WTC11 (cell line): ENCODE measurements around the gene DMRTB1. TPM values are rescaled to one million over a fixed set of nuclear protein-coding genes. Genes with fewer than 3 reads are reported as not detected.

ENCODE experiments used
- ATAC-seq: fragments of 200-7000 bp; cut with Tn5 transposase; 2 replicates; pipeline ENCODE4 v1.10.0; 2021; ENCODE audit warnings: mild to moderate bottlenecking, moderate library complexity
- CTCF ChIA-PET: fragments of 300-600 bp; sonication (Branson Sonifier 250); formaldehyde crosslinking; loops from one replicate; lab custom pipeline; 2021; ENCODE audit warnings: antibody characterized with exemption; lab: Charles Lee
- POLR2A ChIA-PET: fragments of 350-600 bp; sonication (Branson Sonifier 250); formaldehyde crosslinking; loops from one replicate; lab custom pipeline; 2021; ENCODE audit warnings: antibody characterized with exemption; lab: Charles Lee
- DNase-seq: peaks from one replicate; pipeline ENCODE4 v3.0.0; 2021; ENCODE audit warnings: low spot score
- H3K27ac Mint-ChIP-seq: 2 replicates; pipeline ENCODE4 v1.8.0; 2021; ENCODE audit warnings: mixed read lengths
- H3K27me3 Mint-ChIP-seq: 2 replicates; pipeline ENCODE4 v1.8.0; 2021; ENCODE audit warnings: low read depth, mild to moderate bottlenecking, moderate library complexity, mixed read lengths
- H3K36me3 Mint-ChIP-seq: 2 replicates; pipeline ENCODE4 v1.8.0; 2021; ENCODE audit warnings: mixed read lengths
- H3K4me1 Mint-ChIP-seq: 2 replicates; pipeline ENCODE4 v1.8.0; 2022; ENCODE audit warnings: mixed read lengths
- H3K4me3 Mint-ChIP-seq: 2 replicates; pipeline ENCODE4 v1.8.0; 2021; ENCODE audit warnings: mild to moderate bottlenecking, moderate library complexity, mixed read lengths
- H3K9me3 Mint-ChIP-seq: 2 replicates; pipeline ENCODE4 v1.8.0; 2021; ENCODE audit warnings: mixed read lengths
- ATF3 ChIP-seq: sonication (generic); formaldehyde crosslinking; conservative IDR thresholded peaks from 2 replicates; pipeline ENCODE4 v1.8.1; 2022; ENCODE audit warnings: mild to moderate bottlenecking, missing genetic modification reagents
- ATF6 ChIP-seq: sonication (generic); formaldehyde crosslinking; IDR thresholded peaks from 2 replicates; pipeline ENCODE4 v1.8.1; 2023; ENCODE audit warnings: mild to moderate bottlenecking, missing genetic modification reagents
- CBFB ChIP-seq: sonication (generic); formaldehyde crosslinking; IDR thresholded peaks from 2 replicates; pipeline ENCODE4 v1.8.1; 2022; ENCODE audit warnings: mild to moderate bottlenecking, low read depth, missing genetic modification reagents
- CTCF ChIP-seq: fragments of 200-600 bp; IDR thresholded peaks from 2 replicates; pipeline ENCODE4 v1.8.0; 2022; ENCODE audit warnings: antibody characterized with exemption
- E2F5 ChIP-seq: sonication (generic); formaldehyde crosslinking; IDR thresholded peaks from 2 replicates; pipeline ENCODE4 v1.8.1; 2022; ENCODE audit warnings: mild to moderate bottlenecking, moderate library complexity, missing genetic modification reagents
- ETV6 ChIP-seq: sonication (generic); formaldehyde crosslinking; IDR thresholded peaks from 2 replicates; pipeline ENCODE4 v1.8.1; 2022; ENCODE audit warnings: mild to moderate bottlenecking, missing genetic modification reagents
- GRHL2 ChIP-seq: fragments of 250-450 bp; sonication (Bioruptor Pico); IDR thresholded peaks from 2 replicates; pipeline ENCODE4 v1.8.0; 2022; ENCODE audit warnings: mild to moderate bottlenecking, moderate library complexity; ENCODE audit not compliant: insufficient replicate concordance, severe bottlenecking
- HMGXB4 ChIP-seq: sonication (generic); formaldehyde crosslinking; IDR thresholded peaks from 2 replicates; pipeline ENCODE4 v1.8.1; 2023; ENCODE audit warnings: mild to moderate bottlenecking, moderate library complexity, missing genetic modification reagents
- JAZF1 ChIP-seq: fragments of 250-450 bp; sonication (Bioruptor Pico); IDR thresholded peaks from 2 replicates; pipeline ENCODE4 v1.9.0; 2021; ENCODE audit warnings: moderate library complexity, mild to moderate bottlenecking, inconsistent platforms
- KAT7 ChIP-seq: sonication (generic); formaldehyde crosslinking; IDR thresholded peaks from 2 replicates; pipeline ENCODE4 v1.8.1; 2023; ENCODE audit warnings: missing genetic modification reagents, mild to moderate bottlenecking, borderline replicate concordance
- NR3C1 ChIP-seq: sonication (generic); formaldehyde crosslinking; conservative IDR thresholded peaks from 2 replicates; pipeline ENCODE4 v1.8.1; 2023; ENCODE audit warnings: low read depth, mild to moderate bottlenecking, missing genetic modification reagents
- PREB ChIP-seq: sonication (generic); formaldehyde crosslinking; IDR thresholded peaks from 2 replicates; pipeline ENCODE4 v1.8.1; 2022; ENCODE audit warnings: mild to moderate bottlenecking, missing genetic modification reagents, moderate library complexity, borderline replicate concordance
- RELA ChIP-seq: sonication (generic); formaldehyde crosslinking; IDR thresholded peaks from 2 replicates; pipeline ENCODE4 v1.8.1; 2022; ENCODE audit warnings: missing genetic modification reagents, mild to moderate bottlenecking, borderline replicate concordance
- RORB ChIP-seq: fragments of 250-450 bp; sonication (Bioruptor Pico); IDR thresholded peaks from 2 replicates; pipeline ENCODE4 v1.9.0; 2021; ENCODE audit warnings: mild to moderate bottlenecking
- SMAD3 ChIP-seq: sonication (generic); formaldehyde crosslinking; IDR thresholded peaks from 2 replicates; pipeline ENCODE4 v1.8.0; 2022; ENCODE audit warnings: missing genetic modification reagents, mild to moderate bottlenecking, borderline replicate concordance
- ZBTB43 ChIP-seq: sonication (generic); formaldehyde crosslinking; IDR thresholded peaks from 2 replicates; pipeline ENCODE4 v1.8.1; 2023; ENCODE audit warnings: mild to moderate bottlenecking, missing genetic modification reagents
- ZNF219 ChIP-seq: sonication (generic); formaldehyde crosslinking; IDR thresholded peaks from 2 replicates; pipeline ENCODE4 v1.8.0; 2023; ENCODE audit warnings: missing genetic modification reagents, mild to moderate bottlenecking, borderline replicate concordance
- ZNF232 ChIP-seq: sonication (generic); formaldehyde crosslinking; IDR thresholded peaks from 2 replicates; pipeline ENCODE4 v1.8.0; 2022; ENCODE audit warnings: mild to moderate bottlenecking, missing genetic modification reagents
- ZNF263 ChIP-seq: sonication (generic); formaldehyde crosslinking; IDR thresholded peaks from 2 replicates; pipeline ENCODE4 v1.8.1; 2022; ENCODE audit warnings: low read depth, mild to moderate bottlenecking, moderate library complexity, missing genetic modification reagents
- ZNF416 ChIP-seq: fragments of 250-450 bp; sonication (Bioruptor Pico); IDR thresholded peaks from 2 replicates; pipeline ENCODE4 v1.9.0; 2021; ENCODE audit warnings: mild to moderate bottlenecking, inconsistent platforms
- ZNF423 ChIP-seq: fragments of 250-450 bp; sonication (Bioruptor Pico); IDR thresholded peaks from 2 replicates; pipeline ENCODE4 v2.1.2; 2022; ENCODE audit warnings: mild to moderate bottlenecking, moderate library complexity
- ZNF512 ChIP-seq: sonication (generic); formaldehyde crosslinking; IDR thresholded peaks from 2 replicates; pipeline ENCODE4 v1.8.1; 2022; ENCODE audit warnings: missing genetic modification reagents, borderline replicate concordance
- total RNA-seq: library from RNA; stranded (reverse); gene quantifications from 3 replicates; pipeline ENCODE4 v1.2.3, GENCODE V29; 2021

DMRTB1 gene
- total RNA-seq, 1 experiment from 2014 or later = 0.17 TPM

GRCh38 chr1:53485478-53486394, 26.5 kb downstream of the DMRTB1 start (continued):
- TF ChIP-seq CBFB (CRISPR knock-in tag) (no peak), JAZF1 (no peak), ZNF263 (no peak), ETV6 (CRISPR knock-in tag) (peak; percentile 57; the same call in 1 of the 2 replicates), KAT7 (no peak), ZBTB43 (no peak; the same call in 1 of the 2 replicates), RORB (no peak), HMGXB4 (CRISPR knock-in tag) (no peak), SMAD3 (CRISPR knock-in tag) (no peak), ZNF512 (CRISPR knock-in tag) (no peak), RELA (CRISPR knock-in tag) (no peak), CTCF (peak; percentile 74), NR3C1 (CRISPR knock-in tag) (no peak)

GRCh38 chr1:53486395-53487026, 27.3 kb downstream of the DMRTB1 start:
- peaks cover 11% of the 10 kb centered on the region for H3K4me1 Mint-ChIP-seq
- DNase-seq (no peak), ATAC-seq (no peak)
- TF ChIP-seq ZNF416 (CRISPR knock-in tag) (no peak), E2F5 (CRISPR knock-in tag) (no peak), GRHL2 (CRISPR knock-in tag) (no peak), ATF3 (CRISPR knock-in tag) (no peak), PREB (CRISPR knock-in tag) (no peak), ZNF219 (CRISPR knock-in tag) (no peak), ZNF232 (no peak), ZNF423 (CRISPR knock-in tag) (no peak), ATF6 (CRISPR knock-in tag) (no peak)
- ChIA-PET CTCF (interaction anchor here (0.6 to 8.7 kb wide), 50 partner anchors 9 to 473 kb away, joined by 3 to 192 read pairs (median 6); no protein-coding TSS in a partner anchor), POLR2A (no interaction called here)
- peaks cover 11% of the 10 kb centered on the region for H3K9me3 Mint-ChIP-seq
- H3K4me3 Mint-ChIP-seq = no peak overlapping the region
- no peaks in the 10 kb centered on the region; the same call in 1 of the 2 replicates for H3K27me3 Mint-ChIP-seq
- H3K36me3 Mint-ChIP-seq = no peaks in the 10 kb centered on the region; the same call in 1 of the 2 replicates
- no peak overlapping the region for H3K27ac Mint-ChIP-seq
